Testis (tissue), 3 donors: ENCODE measurements around the gene NOS1AP. TPM values are rescaled to one million over a fixed set of nuclear protein-coding genes. Genes with fewer than 3 reads are reported as not detected.
"Not testable (repeated sequence)": the region's sequence is repeated elsewhere in the genome, so short reads cannot be mapped to it uniquely, and the experiment has no call there.

Experiments used
- DNase-seq: peaks from one replicate; pipeline ENCODE4 v3.0.0-alpha.2; 2019
- H3K27ac ChIP-seq, 2 donors: fragments of 200-600 bp; sonication (generic); one replicate each; pipeline ENCODE4 v1.5.1; 2019
- H3K27me3 ChIP-seq: fragments of 200-600 bp; sonication (generic); one replicate; pipeline ENCODE4 v1.5.1; 2019
- H3K36me3 ChIP-seq: fragments of 200-600 bp; sonication (generic); one replicate; pipeline ENCODE4 v1.5.1; 2017; ENCODE audit warnings: low read depth; ENCODE audit errors: missing control alignments
- H3K4me1 ChIP-seq: fragments of 200-600 bp; sonication (generic); one replicate; pipeline ENCODE4 v1.5.1; 2019
- H3K4me3 ChIP-seq, 2 donors: fragments of 200-600 bp; sonication (generic); one replicate each; pipeline ENCODE4 v1.5.1; 2017 to 2019
- H3K9me3 ChIP-seq: fragments of 200-600 bp; sonication (generic); one replicate; pipeline ENCODE4 v1.5.1; 2017
- POLR2A ChIP-seq: fragments of 450-650 bp; IDR thresholded peaks from one replicate; pipeline ENCODE4 v1.6.1; 2017; ENCODE audit warnings: antibody characterized with exemption, mild to moderate bottlenecking, moderate library complexity
- WGBS, 2 donors: methylation state at CpG; one replicate each; pipeline ENCODE4 v1.1.5; 2018; 5-methylcytosine and 5-hydroxymethylcytosine counted together
- intact Hi-C: fragments of 100-400 bp; cut with DNase I; formaldehyde crosslinking; loops from one replicate; pipeline ENCODE4 v1.15.1; 2023; ENCODE audit warnings: low total_unique reads
- polyA plus RNA-seq: library from polyadenylated mRNA; stranded (reverse); fragments of 350-450 nt; fragmentation: Illumina TruSeq; extraction: RNeasy Lipid Tissue Mini Kit (QIAGEN cat#74804); gene quantifications from one replicate; pipeline ENCODE4 v1.2.3, GENCODE V29; 2014; ENCODE audit warnings: low read depth, low replicate concordance; ENCODE audit not compliant: insufficient read depth
- total RNA-seq, 2 donors: library from RNA; depleted of rRNA; stranded (reverse); fragments of >200 nt; gene quantifications; one replicate each; pipeline ENCODE4 v1.2.3, GENCODE V29; 2016
- TF ChIP-seq, protein P1 (sequence below), 3 experiments: fragments of 450-650 bp in 2 of 3; fragments of 200-600 bp in 1 of 3; sonication (generic) in 1 of 3; IDR thresholded peaks; one replicate each; pipeline ENCODE4 v1.5.1; 2016 to 2019; ENCODE audit warnings: antibody characterized with exemption in 3 of 3, mild to moderate bottlenecking in 2 of 3, moderate library complexity in 1 of 3

NOS1AP gene
- total and polyA plus RNA-seq, 3 donors from 2014 or later: 2.1 to 5.1 (median 4.1) TPM

GRCh38 chr1:162060314-162060713 is 9.2 kb upstream of the NOS1AP start:
- 96 to 97% methylated on average over 1 of the region's 1 CpG for WGBS, 2 donors
- DNase-seq: no peak
- TF ChIP-seq POLR2A: no peak
- TF ChIP-seq, protein P1, sequence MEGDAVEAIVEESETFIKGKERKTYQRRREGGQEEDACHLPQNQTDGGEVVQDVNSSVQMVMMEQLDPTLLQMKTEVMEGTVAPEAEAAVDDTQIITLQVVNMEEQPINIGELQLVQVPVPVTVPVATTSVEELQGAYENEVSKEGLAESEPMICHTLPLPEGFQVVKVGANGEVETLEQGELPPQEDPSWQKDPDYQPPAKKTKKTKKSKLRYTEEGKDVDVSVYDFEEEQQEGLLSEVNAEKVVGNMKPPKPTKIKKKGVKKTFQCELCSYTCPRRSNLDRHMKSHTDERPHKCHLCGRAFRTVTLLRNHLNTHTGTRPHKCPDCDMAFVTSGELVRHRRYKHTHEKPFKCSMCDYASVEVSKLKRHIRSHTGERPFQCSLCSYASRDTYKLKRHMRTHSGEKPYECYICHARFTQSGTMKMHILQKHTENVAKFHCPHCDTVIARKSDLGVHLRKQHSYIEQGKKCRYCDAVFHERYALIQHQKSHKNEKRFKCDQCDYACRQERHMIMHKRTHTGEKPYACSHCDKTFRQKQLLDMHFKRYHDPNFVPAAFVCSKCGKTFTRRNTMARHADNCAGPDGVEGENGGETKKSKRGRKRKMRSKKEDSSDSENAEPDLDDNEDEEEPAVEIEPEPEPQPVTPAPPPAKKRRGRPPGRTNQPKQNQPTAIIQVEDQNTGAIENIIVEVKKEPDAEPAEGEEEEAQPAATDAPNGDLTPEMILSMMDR (IDR thresholded peaks at IDR 0.05): no peak

GRCh38 chr1:162062542-162063015 is 6.9 kb upstream of the NOS1AP start:
- DNase-seq: no peak
- no peak overlapping the region for H3K4me3 ChIP-seq
- H3K27ac ChIP-seq: no peak overlapping the region
- no peak for TF ChIP-seq POLR2A
- TF ChIP-seq, protein P1 (IDR thresholded peaks at IDR 0.05): no peak
- intact Hi-C loops: no loop called here
- no peaks in the 10 kb centered on the region for H3K4me1 ChIP-seq
- H3K9me3 ChIP-seq: no peaks in the 10 kb centered on the region
- H3K27me3 ChIP-seq: no peaks in the 10 kb centered on the region
- WGBS, 2 donors: 41 to 43% methylated on average over 4 of the region's 4 CpGs
- no peaks in the 10 kb centered on the region for H3K36me3 ChIP-seq

More at GRCh38 chr1:162060314-162060713, 9.2 kb upstream of the NOS1AP start:
- intact Hi-C loops: no loop called here
- no peak overlapping the region for H3K4me3 ChIP-seq
- no peaks in the 10 kb centered on the region for H3K4me1 ChIP-seq
- no peaks in the 10 kb centered on the region for H3K27me3 ChIP-seq
- H3K36me3 ChIP-seq: no peaks in the 10 kb centered on the region
- no peaks in the 10 kb centered on the region for H3K9me3 ChIP-seq
- H3K27ac ChIP-seq: no peak overlapping the region

DNA sequence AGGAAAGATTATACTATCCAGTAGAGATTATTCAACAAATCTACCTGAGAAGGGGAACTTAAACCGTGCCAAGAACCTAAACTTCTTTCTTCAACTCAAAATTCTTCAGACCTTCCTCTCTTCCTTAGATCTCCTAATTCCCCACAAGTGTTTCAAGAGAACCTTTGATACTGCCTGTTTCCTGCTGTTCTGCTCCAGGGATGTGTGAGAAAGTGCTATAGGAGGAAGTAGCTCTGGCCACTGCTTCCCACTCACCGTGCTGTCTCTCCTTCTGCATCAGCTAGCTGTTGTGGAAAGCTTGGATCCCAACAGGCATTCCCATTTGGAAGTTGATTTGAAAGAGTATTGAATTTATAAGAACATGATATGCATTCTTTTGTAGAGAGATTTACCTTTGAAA is 4.5 kb upstream of the NOS1AP start:
- H3K4me1 ChIP-seq: peaks cover 5% of the 10 kb centered on the region
- intact Hi-C loops: no loop called here
- H3K27me3 ChIP-seq: no peaks in the 10 kb centered on the region
- H3K36me3 ChIP-seq: no peaks in the 10 kb centered on the region
- DNase-seq: no peak
- H3K4me3 ChIP-seq: no peak overlapping the region
- no peaks in the 10 kb centered on the region for H3K9me3 ChIP-seq
- 73 to 91% methylated on average over 2 of the region's 2 CpGs for WGBS, 2 donors
- no peak for TF ChIP-seq POLR2A
- TF ChIP-seq, protein P1 (IDR thresholded peaks at IDR 0.05): no peak
- no peak overlapping the region for H3K27ac ChIP-seq

DNA sequence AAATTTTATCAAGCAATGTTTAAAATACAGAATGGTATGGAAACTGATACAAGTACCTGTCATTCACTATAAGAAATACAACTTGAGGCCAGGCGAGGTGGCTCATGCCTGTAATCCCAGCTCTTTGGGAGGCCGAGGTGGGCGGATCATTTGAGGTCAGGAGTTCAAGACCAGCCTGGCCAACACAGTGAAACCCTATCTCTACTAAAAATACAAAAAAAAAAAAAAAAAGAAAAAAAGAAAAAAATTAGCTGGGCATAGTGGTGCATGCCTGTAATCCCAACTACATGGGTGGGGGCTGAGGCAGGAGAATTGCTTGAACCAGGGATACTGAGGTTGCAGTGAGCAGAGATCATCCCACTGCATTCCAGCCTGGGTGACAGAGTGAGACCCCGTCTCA is 2.7 kb upstream of the NOS1AP start:
- intact Hi-C loops, H3K36me3 ChIP-seq: not testable (repeated sequence)
- WGBS, 2 donors: 80 to 84% methylated on average over 4 of the region's 4 CpGs

GRCh38 chr1:162067466-162067865 is 2.0 kb upstream of the NOS1AP start:
- Histone ChIP-seq H3K27ac (no peak overlapping the region), H3K27me3 (no peaks in the 10 kb centered on the region), H3K36me3 (no peaks in the 10 kb centered on the region), H3K9me3 (no peaks in the 10 kb centered on the region), H3K4me3 (no peak overlapping the region), H3K4me1 (peaks cover 5% of the 10 kb centered on the region)
- no peak for DNase-seq
- intact Hi-C loops: no loop called here
- 56 to 61% methylated on average over 1 of the region's 1 CpG for WGBS, 2 donors
- no peak for TF ChIP-seq POLR2A
- TF ChIP-seq, protein P1 (IDR thresholded peaks at IDR 0.05): no peak

More for the DNA sequence above, 2.7 kb upstream of the NOS1AP start:
- H3K27ac ChIP-seq, DNase-seq, H3K9me3 ChIP-seq, H3K27me3 ChIP-seq, H3K4me3 ChIP-seq, H3K4me1 ChIP-seq: not testable (repeated sequence)
